ENCODE results near the gene LDB2. TPM values are rescaled to one million over a fixed set of nuclear protein-coding genes. Genes with fewer than 3 reads are reported as not detected.
"Not testable (repeated sequence)": the region's sequence is repeated elsewhere in the genome, so short reads cannot be mapped to it uniquely, and the experiment has no call there.

The LDB2 gene
- total and polyA plus RNA-seq, 11 donors = 9.5 to 38.7 (median 26.3) TPM

- TF ChIP-seq CTCF (IDR thresholded peaks at IDR 0.05) (no peak), POLR2A (IDR thresholded peaks at IDR 0.05) (no peak)
- WGBS, 4 donors = 67 to 76% (median 71%) methylated on average over 3 of the region's 3 CpGs
- Histone ChIP-seq H3K36me3 (peaks cover 0 to under 1% (median 0%) of the 10 kb centered on the region in 9 donors), H3K9me3 (no peaks in the 10 kb centered on the region), H3K4me3 (no peak overlapping the region), H3K4me1 (peaks cover 0 to 33% (median 20%) of the 10 kb centered on the region in 12 donors), H3K27ac (peak overlapping the region in 1 of 12 donors; percentile 40), H3K27me3 (no peaks in the 10 kb centered on the region)
- no peak for DNase-seq
- ATAC-seq = peak in 3 of 4 donors; percentile 18 to 73 (median 51)
- intact Hi-C loops (cut with DNase I) = no loop called here
These were observed 367.5 kb downstream of the LDB2 start for GRCh38 chr4:16530688-16531635.

GRCh38 chr4:16524911-16525554 lies 373.4 kb downstream of the LDB2 start:
- Histone ChIP-seq H3K27ac (no peak overlapping the region), H3K9me3 (no peaks in the 10 kb centered on the region), H3K27me3 (no peaks in the 10 kb centered on the region), H3K36me3 (no peaks in the 10 kb centered on the region), H3K4me3 (no peak overlapping the region), H3K4me1 (peaks cover 0 to 27% (median 2%) of the 10 kb centered on the region in 12 donors)
- TF ChIP-seq CTCF (IDR thresholded peaks at IDR 0.05) (no peak), POLR2A (IDR thresholded peaks at IDR 0.05) (no peak)
- ATAC-seq (peak; percentile 72 to 95 (median 84)), DNase-seq (peak in 3 of 5 donors; percentile 23 to 55 (median 54))
- intact Hi-C loops (cut with DNase I) = loop anchor here in 1 of 10 donors (5.0 kb wide), 1 partner anchor 807 kb away; no protein-coding TSS in a partner anchor
- 76 to 87% (median 81%) methylated on average over 4 to 5 of the region's 5 CpGs for WGBS, 4 donors

- intact Hi-C loops (cut with DNase I) = loop anchor here in 1 of 10 donors (5.0 kb wide), 1 partner anchor 808 kb away; no protein-coding TSS in a partner anchor
These were observed 374.0 kb downstream of the LDB2 start for GRCh38 chr4:16524406-16524805.

GRCh38 chr4:16523526-16523925 lies 374.9 kb downstream of the LDB2 start:
- H3K9me3 ChIP-seq, H3K4me3 ChIP-seq, H3K36me3 ChIP-seq, ATAC-seq, H3K27ac ChIP-seq, H3K27me3 ChIP-seq, DNase-seq: not testable (repeated sequence)
- WGBS, 4 donors = 93 to 96% (median 95%) methylated on average over 6 of the region's 6 CpGs
- intact Hi-C loops (cut with DNase I) = loop anchor here in 1 of 10 donors (5.0 kb wide), 1 partner anchor 809 kb away; no protein-coding TSS in a partner anchor
- H3K4me1 ChIP-seq = peaks cover 0 to 27% (median 2%) of the 10 kb centered on the region in 12 donors

More at GRCh38 chr4:16524406-16524805, 374.0 kb downstream of the LDB2 start:
- H3K27me3 ChIP-seq = no peaks in the 10 kb centered on the region
- DNase-seq (no peak), ATAC-seq (no peak)
- H3K4me3 ChIP-seq = no peak overlapping the region
- peaks cover 0 to 27% (median 2%) of the 10 kb centered on the region in 12 donors for H3K4me1 ChIP-seq
- H3K27ac ChIP-seq = no peak overlapping the region
- no peak for TF ChIP-seq POLR2A (IDR thresholded peaks at IDR 0.05)
- no peak for TF ChIP-seq CTCF (IDR thresholded peaks at IDR 0.05)
- H3K9me3 ChIP-seq = no peaks in the 10 kb centered on the region
- WGBS, 4 donors = 61 to 67% (median 63%) methylated on average over 5 of the region's 5 CpGs
- H3K36me3 ChIP-seq = no peaks in the 10 kb centered on the region

Data from heart left ventricle (tissue), 16 donors.